Activated CD4-positive, alpha-beta T cell treated with anti-CD3 and anti-CD28 coated beads for 1 hour (primary cell): ENCODE data around the gene GMCL2.

ENCODE experiments used
- DNase-seq: peaks from one replicate; pipeline ENCODE4 v3.0.0-alpha.2; 2020

The GMCL2 gene

GRCh38 chr5:178177569-178177968 lies 9.6 kb downstream of the GMCL2 start:
- no peak for DNase-seq

- no peak for DNase-seq
Measured at GRCh38 chr5:178176791-178177190, 10.4 kb downstream of the GMCL2 start.

- no peak for DNase-seq
Measured at GRCh38 chr5:178174456-178174855, 12.7 kb downstream of the GMCL2 start.

- no peak for DNase-seq
Measured at GRCh38 chr5:178170455-178170854, 16.7 kb downstream of the GMCL2 start.

GRCh38 chr5:178165581-178165980 lies 21.6 kb downstream of the GMCL2 start:
- DNase-seq: no peak

- DNase-seq: peak; percentile 90
Measured at GRCh38 chr5:178163772-178164735, 23.1 kb downstream of the GMCL2 start.

- no peak for DNase-seq
Measured at GRCh38 chr5:178162481-178162880, 24.7 kb downstream of the GMCL2 start.

- no peak for DNase-seq
Measured at GRCh38 chr5:178160176-178160575, 27.0 kb downstream of the GMCL2 start.

- no peak for DNase-seq
Measured at GRCh38 chr5:178155065-178155464, 32.1 kb downstream of the GMCL2 start.

GRCh38 chr5:178153530-178154340 lies 33.4 kb downstream of the GMCL2 start, which contains the start of gene NHP2:
Gene NHP2 (minus strand): TSS chr5:178153885. CDS start chr5:178153817, 68 bp downstream.
- peak; percentile 96 for DNase-seq

GRCh38 chr5:178152491-178153444 lies 34.4 kb downstream of the GMCL2 start:
- DNase-seq: no peak

GRCh38 chr5:178150977-178151734 lies 36.0 kb downstream of the GMCL2 start:
- DNase-seq: no peak

- no peak for DNase-seq
Measured at GRCh38 chr5:178149199-178149932, 37.8 kb downstream of the GMCL2 start.

GRCh38 chr5:178147406-178147805 lies 39.8 kb downstream of the GMCL2 start:
- no peak for DNase-seq

GRCh38 chr5:178145965-178146820 lies 41.0 kb downstream of the GMCL2 start:
- peak; percentile 65 for DNase-seq

- no peak for DNase-seq
Measured at GRCh38 chr5:178143901-178144300, 43.3 kb downstream of the GMCL2 start.

GRCh38 chr5:178143246-178143645 lies 43.9 kb downstream of the GMCL2 start:
- no peak for DNase-seq

- DNase-seq: no peak
Measured at GRCh38 chr5:178142642-178143041, 44.5 kb downstream of the GMCL2 start.

- no peak for DNase-seq
Measured at GRCh38 chr5:178141550-178141949, 45.6 kb downstream of the GMCL2 start.

GRCh38 chr5:178137991-178138390 lies 49.2 kb downstream of the GMCL2 start:
- no peak for DNase-seq
